ENCODE data around the gene GATAD2B.

DNA sequence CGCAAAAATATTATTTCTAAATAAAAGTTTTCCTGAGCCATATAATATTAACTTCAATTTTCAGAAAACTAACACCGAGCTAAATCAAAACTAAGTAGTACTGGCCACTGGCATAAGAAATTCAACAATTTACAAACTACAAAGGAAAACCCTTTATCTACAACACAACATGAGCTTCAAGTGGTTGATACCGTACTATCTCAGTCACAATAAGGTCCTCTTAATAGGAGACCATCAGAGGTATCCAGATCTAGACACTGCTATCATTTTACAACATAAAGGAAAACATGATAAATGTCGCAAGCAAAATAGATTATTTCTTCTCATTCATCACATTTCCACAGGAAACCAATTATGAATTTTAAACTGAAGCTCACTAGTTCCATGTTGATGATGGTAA is 39.5 kb downstream of the GATAD2B start:
- TF ChIP-seq, protein P1, sequence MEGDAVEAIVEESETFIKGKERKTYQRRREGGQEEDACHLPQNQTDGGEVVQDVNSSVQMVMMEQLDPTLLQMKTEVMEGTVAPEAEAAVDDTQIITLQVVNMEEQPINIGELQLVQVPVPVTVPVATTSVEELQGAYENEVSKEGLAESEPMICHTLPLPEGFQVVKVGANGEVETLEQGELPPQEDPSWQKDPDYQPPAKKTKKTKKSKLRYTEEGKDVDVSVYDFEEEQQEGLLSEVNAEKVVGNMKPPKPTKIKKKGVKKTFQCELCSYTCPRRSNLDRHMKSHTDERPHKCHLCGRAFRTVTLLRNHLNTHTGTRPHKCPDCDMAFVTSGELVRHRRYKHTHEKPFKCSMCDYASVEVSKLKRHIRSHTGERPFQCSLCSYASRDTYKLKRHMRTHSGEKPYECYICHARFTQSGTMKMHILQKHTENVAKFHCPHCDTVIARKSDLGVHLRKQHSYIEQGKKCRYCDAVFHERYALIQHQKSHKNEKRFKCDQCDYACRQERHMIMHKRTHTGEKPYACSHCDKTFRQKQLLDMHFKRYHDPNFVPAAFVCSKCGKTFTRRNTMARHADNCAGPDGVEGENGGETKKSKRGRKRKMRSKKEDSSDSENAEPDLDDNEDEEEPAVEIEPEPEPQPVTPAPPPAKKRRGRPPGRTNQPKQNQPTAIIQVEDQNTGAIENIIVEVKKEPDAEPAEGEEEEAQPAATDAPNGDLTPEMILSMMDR (IDR thresholded peaks at IDR 0.05; ENCODE audit: insufficient read depth, low read length): no peak
- TF ChIP-seq POLR2AphosphoS5 (IDR thresholded peaks at IDR 0.05; ENCODE audit: low read depth) (no peak), GABPA (IDR thresholded peaks at IDR 0.05; ENCODE audit: low read depth) (no peak)
- TF ChIP-seq, protein P2, sequence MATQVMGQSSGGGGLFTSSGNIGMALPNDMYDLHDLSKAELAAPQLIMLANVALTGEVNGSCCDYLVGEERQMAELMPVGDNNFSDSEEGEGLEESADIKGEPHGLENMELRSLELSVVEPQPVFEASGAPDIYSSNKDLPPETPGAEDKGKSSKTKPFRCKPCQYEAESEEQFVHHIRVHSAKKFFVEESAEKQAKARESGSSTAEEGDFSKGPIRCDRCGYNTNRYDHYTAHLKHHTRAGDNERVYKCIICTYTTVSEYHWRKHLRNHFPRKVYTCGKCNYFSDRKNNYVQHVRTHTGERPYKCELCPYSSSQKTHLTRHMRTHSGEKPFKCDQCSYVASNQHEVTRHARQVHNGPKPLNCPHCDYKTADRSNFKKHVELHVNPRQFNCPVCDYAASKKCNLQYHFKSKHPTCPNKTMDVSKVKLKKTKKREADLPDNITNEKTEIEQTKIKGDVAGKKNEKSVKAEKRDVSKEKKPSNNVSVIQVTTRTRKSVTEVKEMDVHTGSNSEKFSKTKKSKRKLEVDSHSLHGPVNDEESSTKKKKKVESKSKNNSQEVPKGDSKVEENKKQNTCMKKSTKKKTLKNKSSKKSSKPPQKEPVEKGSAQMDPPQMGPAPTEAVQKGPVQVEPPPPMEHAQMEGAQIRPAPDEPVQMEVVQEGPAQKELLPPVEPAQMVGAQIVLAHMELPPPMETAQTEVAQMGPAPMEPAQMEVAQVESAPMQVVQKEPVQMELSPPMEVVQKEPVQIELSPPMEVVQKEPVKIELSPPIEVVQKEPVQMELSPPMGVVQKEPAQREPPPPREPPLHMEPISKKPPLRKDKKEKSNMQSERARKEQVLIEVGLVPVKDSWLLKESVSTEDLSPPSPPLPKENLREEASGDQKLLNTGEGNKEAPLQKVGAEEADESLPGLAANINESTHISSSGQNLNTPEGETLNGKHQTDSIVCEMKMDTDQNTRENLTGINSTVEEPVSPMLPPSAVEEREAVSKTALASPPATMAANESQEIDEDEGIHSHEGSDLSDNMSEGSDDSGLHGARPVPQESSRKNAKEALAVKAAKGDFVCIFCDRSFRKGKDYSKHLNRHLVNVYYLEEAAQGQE (IDR thresholded peaks at IDR 0.05; ENCODE audit: insufficient replicate concordance, low read depth): no peak
